ENCODE results near the gene PRRG1.

GRCh38 chrX:37364666-37365065 lies 15.5 kb downstream of the PRRG1 start:
- TF ChIP-seq CREB1 (IDR thresholded peaks at IDR 0.05; ENCODE audit: low read depth) (no peak), EGR1 (IDR thresholded peaks at IDR 0.05) (no peak), TCF12 (IDR thresholded peaks at IDR 0.05; ENCODE audit: low read depth) (no peak), CEBPB (IDR thresholded peaks at IDR 0.05) (no peak), EP300 (IDR thresholded peaks at IDR 0.05; ENCODE audit: borderline replicate concordance) (no peak), RAD21 (IDR thresholded peaks at IDR 0.05; ENCODE audit: low read depth) (no peak), TAF1 (IDR thresholded peaks at IDR 0.05; ENCODE audit: low read depth) (no peak), NFIC (IDR thresholded peaks at IDR 0.05) (no peak), REST (IDR thresholded peaks at IDR 0.05; ENCODE audit: low read depth) (no peak), YY1 (IDR thresholded peaks at IDR 0.05; ENCODE audit: low read depth) (no peak)
- TF ChIP-seq, protein P1, sequence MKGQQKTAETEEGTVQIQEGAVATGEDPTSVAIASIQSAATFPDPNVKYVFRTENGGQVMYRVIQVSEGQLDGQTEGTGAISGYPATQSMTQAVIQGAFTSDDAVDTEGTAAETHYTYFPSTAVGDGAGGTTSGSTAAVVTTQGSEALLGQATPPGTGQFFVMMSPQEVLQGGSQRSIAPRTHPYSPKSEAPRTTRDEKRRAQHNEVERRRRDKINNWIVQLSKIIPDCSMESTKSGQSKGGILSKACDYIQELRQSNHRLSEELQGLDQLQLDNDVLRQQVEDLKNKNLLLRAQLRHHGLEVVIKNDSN (IDR thresholded peaks at IDR 0.05) = no peak
- TF ChIP-seq, protein P2, sequence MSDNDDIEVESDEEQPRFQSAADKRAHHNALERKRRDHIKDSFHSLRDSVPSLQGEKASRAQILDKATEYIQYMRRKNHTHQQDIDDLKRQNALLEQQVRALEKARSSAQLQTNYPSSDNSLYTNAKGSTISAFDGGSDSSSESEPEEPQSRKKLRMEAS (IDR thresholded peaks at IDR 0.05) = no peak
